Prostate gland (tissue), 2 donors: ENCODE data around the gene LOXHD1.

Experiments used
- POLR2A ChIP-seq: fragments of 450-650 bp; IDR thresholded peaks from one replicate; pipeline ENCODE4 v1.6.1; 2016; ENCODE audit warnings: antibody characterized with exemption, mild to moderate bottlenecking
- POLR2AphosphoS5 ChIP-seq: sonication (generic); formaldehyde crosslinking; IDR thresholded peaks from one replicate; pipeline ENCODE4 v1.6.1; 2017; ENCODE audit warnings: antibody characterized with exemption
- TF ChIP-seq, protein P1 (sequence below), 4 experiments: fragments of 200-600 bp in 2 of 4; fragments of 450-650 bp in 2 of 4; sonication (generic) in 2 of 4; IDR thresholded peaks; 1 replicate in 3 of 4; 2 replicates in 1 of 4; pipeline ENCODE4 v1.5.1; 2016 to 2019; ENCODE audit warnings: antibody characterized with exemption in 4 of 4, mild to moderate bottlenecking in 2 of 4, moderate library complexity in 2 of 4

DNA sequence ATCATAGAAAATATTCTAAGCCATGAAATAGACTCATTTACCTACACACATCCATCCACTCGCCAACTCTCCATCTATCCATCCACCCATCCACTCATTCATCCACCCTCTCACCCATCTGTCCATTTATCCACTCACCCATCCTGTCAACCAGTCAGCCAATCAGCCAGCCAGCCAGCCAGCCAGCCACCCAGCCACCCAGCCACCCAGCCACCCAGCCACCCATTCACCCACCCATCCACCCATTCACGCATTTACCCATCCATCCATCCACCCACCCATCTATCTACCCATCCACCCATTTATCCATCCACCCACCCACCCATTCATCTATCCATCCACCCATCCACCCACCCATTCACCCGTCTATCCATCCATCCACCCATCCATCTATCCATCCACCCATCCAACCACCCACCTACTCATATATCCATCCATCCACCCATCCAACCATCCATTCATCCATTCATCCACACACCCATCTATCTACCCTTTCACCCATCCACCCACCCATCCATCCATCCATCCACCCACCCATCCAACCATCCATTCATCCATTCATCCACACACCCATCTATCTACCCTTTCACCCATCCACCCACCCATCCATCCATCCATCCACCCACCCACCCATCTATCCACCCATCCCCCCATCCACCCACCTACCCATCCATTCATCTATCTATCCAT, 185.1 kb downstream of the LOXHD1 start:
- TF ChIP-seq POLR2A (no peak), POLR2AphosphoS5 (no peak)
- TF ChIP-seq, protein P1, sequence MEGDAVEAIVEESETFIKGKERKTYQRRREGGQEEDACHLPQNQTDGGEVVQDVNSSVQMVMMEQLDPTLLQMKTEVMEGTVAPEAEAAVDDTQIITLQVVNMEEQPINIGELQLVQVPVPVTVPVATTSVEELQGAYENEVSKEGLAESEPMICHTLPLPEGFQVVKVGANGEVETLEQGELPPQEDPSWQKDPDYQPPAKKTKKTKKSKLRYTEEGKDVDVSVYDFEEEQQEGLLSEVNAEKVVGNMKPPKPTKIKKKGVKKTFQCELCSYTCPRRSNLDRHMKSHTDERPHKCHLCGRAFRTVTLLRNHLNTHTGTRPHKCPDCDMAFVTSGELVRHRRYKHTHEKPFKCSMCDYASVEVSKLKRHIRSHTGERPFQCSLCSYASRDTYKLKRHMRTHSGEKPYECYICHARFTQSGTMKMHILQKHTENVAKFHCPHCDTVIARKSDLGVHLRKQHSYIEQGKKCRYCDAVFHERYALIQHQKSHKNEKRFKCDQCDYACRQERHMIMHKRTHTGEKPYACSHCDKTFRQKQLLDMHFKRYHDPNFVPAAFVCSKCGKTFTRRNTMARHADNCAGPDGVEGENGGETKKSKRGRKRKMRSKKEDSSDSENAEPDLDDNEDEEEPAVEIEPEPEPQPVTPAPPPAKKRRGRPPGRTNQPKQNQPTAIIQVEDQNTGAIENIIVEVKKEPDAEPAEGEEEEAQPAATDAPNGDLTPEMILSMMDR (IDR thresholded peaks at IDR 0.05), result no peak
